ENCODE results near the gene TBC1D21.

Gene TBC1D21

GRCh38 chr15:73862276-73862675 is 11.1 kb upstream of the TBC1D21 start:
- DNase-seq: no peak

GRCh38 chr15:73865379-73865778 is 8.0 kb upstream of the TBC1D21 start:
- DNase-seq: no peak

- DNase-seq: no peak
These were observed 7.5 kb upstream of the TBC1D21 start for GRCh38 chr15:73865904-73866303.

GRCh38 chr15:73866481-73866880 is 6.9 kb upstream of the TBC1D21 start:
- no peak for DNase-seq

GRCh38 chr15:73866881-73867410 is 6.4 kb upstream of the TBC1D21 start:
- no peak for DNase-seq

- no peak for DNase-seq
These were observed 5.9 kb upstream of the TBC1D21 start for GRCh38 chr15:73867426-73867825.

GRCh38 chr15:73867956-73868355 is 5.4 kb upstream of the TBC1D21 start:
- no peak for DNase-seq

GRCh38 chr15:73869216-73869995 is 4.0 kb upstream of the TBC1D21 start:
- DNase-seq: no peak

- no peak for DNase-seq
These were observed 2.5 kb upstream of the TBC1D21 start for GRCh38 chr15:73870700-73871408.

GRCh38 chr15:73872346-73872745 is 1.0 kb upstream of the TBC1D21 start:
- no peak for DNase-seq

GRCh38 chr15:73873889-73874511 is 636 bp downstream of the TBC1D21 start:
- DNase-seq: peak; percentile 31 to 37

- DNase-seq: no peak
These were observed 6.1 kb downstream of the TBC1D21 start for GRCh38 chr15:73879426-73879825.

GRCh38 chr15:73881579-73882320 is 8.4 kb downstream of the TBC1D21 start:
- DNase-seq: no peak

GRCh38 chr15:73882761-73883419 is 9.5 kb downstream of the TBC1D21 start:
- DNase-seq: no peak

- DNase-seq: no peak
These were observed 10.8 kb downstream of the TBC1D21 start for GRCh38 chr15:73884159-73884558.

GRCh38 chr15:73885954-73886700 is 12.8 kb downstream of the TBC1D21 start:
- no peak for DNase-seq

GRCh38 chr15:73886717-73887345 is 13.5 kb downstream of the TBC1D21 start:
- DNase-seq: no peak

GRCh38 chr15:73887481-73887880 is 14.1 kb downstream of the TBC1D21 start:
- DNase-seq: no peak

- no peak for DNase-seq
These were observed 15.1 kb downstream of the TBC1D21 start for GRCh38 chr15:73888224-73889041.
